AG09309 (cell line): ENCODE data around the gene CELF4.

ENCODE experiments used
- DNase-seq: peaks from one replicate; pipeline ENCODE4 v3.0.0-alpha.2; 2010; ENCODE audit warnings: low read depth
- H3K4me3 ChIP-seq: 2 replicates; pipeline ENCODE4 v1.5.1; 2011; ENCODE audit warnings: mild to moderate bottlenecking, low read depth, low read length, moderate library complexity; ENCODE audit not compliant: control insufficient read depth
- TF ChIP-seq, protein P1 (sequence below): IDR thresholded peaks from 2 replicates; pipeline ENCODE4 v1.5.1; 2011; ENCODE audit warnings: mild to moderate bottlenecking, low read depth, low read length, inconsistent platforms; ENCODE audit not compliant: insufficient read depth, control insufficient read depth; ENCODE audit errors: missing control alignments

The CELF4 gene

DNA sequence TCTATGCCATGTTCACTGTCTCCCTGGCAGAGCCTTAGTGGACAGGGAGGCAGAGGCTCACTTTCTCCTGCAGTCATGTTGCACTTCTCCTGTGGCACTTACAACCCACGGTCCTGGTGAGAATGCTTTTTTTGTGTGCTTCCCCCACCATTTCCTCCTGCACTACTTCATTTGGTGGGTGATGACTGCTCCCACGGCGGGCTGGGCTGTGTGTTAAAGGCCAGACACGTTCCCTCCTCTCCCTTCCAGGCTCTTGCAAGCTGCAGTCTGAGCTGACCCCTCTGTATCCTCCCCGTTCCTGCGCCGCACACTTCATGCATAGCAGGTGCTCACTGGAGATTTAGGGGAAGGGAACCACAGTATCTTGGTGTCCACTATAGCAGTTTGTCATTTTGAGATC is 170.5 kb downstream of the CELF4 start:
- no peak overlapping the region for H3K4me3 ChIP-seq
- TF ChIP-seq, protein P1, sequence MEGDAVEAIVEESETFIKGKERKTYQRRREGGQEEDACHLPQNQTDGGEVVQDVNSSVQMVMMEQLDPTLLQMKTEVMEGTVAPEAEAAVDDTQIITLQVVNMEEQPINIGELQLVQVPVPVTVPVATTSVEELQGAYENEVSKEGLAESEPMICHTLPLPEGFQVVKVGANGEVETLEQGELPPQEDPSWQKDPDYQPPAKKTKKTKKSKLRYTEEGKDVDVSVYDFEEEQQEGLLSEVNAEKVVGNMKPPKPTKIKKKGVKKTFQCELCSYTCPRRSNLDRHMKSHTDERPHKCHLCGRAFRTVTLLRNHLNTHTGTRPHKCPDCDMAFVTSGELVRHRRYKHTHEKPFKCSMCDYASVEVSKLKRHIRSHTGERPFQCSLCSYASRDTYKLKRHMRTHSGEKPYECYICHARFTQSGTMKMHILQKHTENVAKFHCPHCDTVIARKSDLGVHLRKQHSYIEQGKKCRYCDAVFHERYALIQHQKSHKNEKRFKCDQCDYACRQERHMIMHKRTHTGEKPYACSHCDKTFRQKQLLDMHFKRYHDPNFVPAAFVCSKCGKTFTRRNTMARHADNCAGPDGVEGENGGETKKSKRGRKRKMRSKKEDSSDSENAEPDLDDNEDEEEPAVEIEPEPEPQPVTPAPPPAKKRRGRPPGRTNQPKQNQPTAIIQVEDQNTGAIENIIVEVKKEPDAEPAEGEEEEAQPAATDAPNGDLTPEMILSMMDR = no peak
- DNase-seq = no peak

DNA sequence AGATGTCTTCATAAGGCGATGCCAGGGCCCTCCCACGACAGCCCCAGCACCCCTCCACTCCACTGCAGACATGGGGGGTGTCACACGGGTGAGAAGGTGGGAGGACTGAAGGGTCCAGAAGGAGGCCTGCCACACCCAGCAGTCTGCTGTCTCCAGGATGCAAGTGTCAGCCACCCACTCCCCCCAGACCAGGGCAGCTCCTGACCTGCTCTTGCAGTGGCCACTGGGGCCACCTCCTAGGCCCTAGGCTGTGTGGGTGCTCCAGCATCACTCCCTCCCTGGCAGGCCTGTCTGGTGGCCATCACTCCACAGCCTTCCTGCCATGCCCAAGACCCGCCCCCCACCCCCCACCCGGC is 171.0 kb downstream of the CELF4 start:
- TF ChIP-seq, protein P1 = no peak
- no peak overlapping the region for H3K4me3 ChIP-seq
- no peak for DNase-seq

DNA sequence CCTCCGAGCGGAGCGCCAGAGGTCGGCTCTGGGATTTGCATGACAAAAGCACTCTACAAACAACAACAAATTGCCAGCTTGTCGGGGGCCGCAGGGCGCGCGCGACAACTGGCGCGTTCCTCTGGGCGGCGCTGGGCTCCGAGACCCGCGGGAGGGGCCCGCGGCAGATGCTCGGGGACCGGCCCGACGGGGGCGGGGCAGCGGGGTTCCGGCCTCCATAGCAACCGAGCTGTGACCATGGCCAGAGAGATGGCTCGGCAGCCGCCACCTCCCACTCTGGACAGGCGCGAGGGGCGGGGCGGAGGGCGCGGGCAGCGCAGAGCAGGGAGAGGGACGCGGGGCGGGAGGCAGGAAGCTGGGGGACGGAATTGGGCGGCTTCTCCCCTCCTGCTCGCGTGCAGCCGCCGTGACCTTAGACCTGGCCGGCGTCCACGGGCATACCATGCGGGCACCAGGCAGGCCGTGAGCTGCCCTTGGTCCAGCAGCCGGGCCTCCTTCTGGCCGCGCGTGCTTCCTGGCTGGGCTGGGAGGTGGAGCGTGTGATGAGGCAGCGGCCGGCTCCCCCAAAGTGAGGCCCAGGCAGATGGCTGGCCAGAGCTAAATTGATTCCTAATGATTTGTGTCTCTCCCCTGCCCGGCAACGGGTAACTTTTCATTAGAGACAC is 171.5 kb downstream of the CELF4 start:
- TF ChIP-seq, protein P1 = no peak
- peak; percentile 63 for DNase-seq
- H3K4me3 ChIP-seq = peak overlapping the region; percentile 21

DNA sequence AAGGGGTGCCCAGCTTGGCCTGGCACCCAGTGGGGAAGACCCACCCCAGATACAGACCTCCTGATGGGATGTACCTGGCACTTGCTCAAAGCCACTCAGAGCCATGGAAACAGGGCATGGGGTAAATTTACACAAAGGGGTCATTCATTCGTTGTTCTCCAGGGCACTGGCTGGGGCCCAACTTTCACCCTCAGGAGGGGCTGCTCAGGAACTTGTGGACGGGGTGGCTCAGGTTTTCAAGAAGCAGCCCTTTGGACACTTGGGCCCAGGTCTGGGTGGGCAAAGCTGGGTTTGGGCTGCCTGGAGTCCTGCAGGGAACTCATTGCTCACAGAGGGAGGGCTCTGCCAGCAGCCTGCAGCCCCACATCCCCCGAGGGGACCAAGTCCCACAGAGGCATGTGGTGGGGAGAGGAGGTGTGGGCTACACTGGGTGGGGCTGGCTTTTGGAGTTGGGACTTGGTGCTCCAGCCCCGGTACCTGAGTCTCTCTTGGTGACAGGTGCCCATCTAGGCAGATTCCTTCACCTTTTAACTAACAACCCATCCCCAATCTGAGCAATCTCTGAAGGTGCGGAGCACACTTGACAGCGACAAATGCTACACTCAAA is 172.3 kb downstream of the CELF4 start:
- TF ChIP-seq, protein P1 = no peak
- DNase-seq = no peak
- H3K4me3 ChIP-seq = no peak overlapping the region

DNA sequence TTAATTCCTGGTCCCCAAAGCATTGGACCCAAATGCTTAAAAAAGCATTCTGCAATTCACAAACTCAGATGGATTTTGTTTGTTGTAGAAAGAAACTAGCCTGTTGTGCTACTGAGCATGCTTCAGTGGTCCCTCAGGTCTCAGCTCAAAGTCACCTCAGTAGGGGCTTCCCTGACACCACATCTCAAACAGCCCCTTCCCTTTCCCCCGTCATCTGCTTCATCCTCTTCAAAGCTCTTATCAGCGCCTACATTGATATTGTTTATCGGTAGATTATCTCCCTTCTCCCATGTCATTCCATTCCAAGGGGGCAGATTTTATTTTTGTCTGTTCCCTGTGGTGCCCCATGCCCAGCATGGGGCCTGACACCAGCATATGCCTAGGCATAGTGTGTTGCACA is 172.9 kb downstream of the CELF4 start:
- DNase-seq = no peak
- TF ChIP-seq, protein P1 = no peak
- H3K4me3 ChIP-seq = no peak overlapping the region

DNA sequence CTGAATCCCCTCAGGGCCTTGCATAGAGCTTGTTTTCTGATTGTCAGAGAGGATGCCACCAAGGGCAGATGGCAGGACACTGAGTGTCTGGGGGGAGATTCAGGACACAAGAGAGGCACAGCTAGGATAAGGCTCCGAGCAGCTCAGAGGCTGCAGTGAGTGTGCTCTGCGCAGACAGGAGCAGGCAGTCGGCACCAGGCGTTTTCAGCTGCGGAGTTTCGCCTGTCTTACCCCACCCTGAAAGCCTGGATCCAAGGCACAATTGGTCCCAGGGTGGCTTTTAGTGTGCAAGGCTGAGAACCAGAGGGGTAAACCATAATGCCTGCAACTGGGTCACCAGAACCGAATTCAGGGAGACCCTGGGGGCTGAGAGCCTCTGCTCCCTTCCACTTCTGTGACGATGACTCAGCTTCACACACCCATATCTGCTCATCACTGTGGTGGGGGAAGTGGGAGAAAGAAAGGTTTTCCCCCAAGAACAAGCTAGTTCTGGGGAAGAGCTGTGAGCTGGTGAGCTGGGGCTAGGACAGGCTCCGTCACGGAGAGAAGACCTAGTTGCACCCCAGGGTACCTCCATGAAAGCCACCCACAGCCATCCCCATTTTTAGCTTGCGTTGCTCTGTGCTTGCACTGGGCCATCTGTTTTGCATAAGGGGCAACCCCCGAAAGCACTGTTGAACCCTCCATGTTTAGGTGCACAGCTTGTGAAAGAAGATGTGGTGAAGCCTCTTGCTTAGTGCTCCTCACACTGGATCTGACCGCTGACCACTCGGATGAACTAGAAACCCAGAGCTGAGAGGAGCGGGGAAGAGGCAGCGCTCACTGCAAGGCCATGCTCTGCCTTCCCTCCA is 173.7 kb downstream of the CELF4 start:
- H3K4me3 ChIP-seq = no peak overlapping the region
- TF ChIP-seq, protein P1 = no peak
- DNase-seq = no peak
